Measurements from ENCODE around the gene COL23A1.

Gene COL23A1

DNA sequence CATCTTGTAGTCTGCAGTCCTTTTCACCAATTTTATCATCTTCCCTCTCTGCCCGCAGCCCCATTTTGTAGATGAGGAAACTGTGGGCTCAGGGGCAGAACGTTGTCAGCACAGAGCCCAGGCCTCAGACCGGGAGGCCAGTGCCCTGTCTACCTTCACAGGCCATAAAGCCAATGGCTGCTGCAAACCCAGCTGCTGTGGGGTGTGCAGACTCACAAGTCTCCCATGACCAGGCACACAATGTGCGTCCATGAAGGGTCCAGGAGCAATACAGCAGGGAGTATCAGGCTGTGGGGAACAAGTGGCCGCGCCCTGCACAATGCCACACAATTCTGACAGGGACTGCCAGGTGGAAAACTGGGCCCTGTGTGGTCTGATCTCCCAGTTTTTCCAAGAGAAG, 71.0 kb downstream of the COL23A1 start:
- Histone ChIP-seq H3K79me2 (ENCODE audit: low read length) (no peaks in the 10 kb centered on the region), H3K9me3 (ENCODE audit: insufficient read depth, low read length) (no peaks in the 10 kb centered on the region), H3K27ac (ENCODE audit: low read length) (no peak overlapping the region), H3K9ac (ENCODE audit: low read length) (no peak overlapping the region), H3K4me3 (ENCODE audit: low read length) (no peak overlapping the region), H3K27me3 (ENCODE audit: low read depth, low read length) (no peaks in the 10 kb centered on the region; the same call in 1 of the 2 replicates), H4K20me1 (ENCODE audit: insufficient read depth, low read length) (no peaks in the 10 kb centered on the region), H3K4me2 (ENCODE audit: low read length) (no peak overlapping the region), H3K36me3 (replicated peaks; ENCODE audit: low read depth, low read length) (no peaks in the 10 kb centered on the region), H2AFZ (ENCODE audit: low read depth, low read length) (no peak overlapping the region), H3K4me1 (ENCODE audit: low read length) (no peaks in the 10 kb centered on the region)
- TF ChIP-seq EZH2phosphoT487 (IDR thresholded peaks at IDR 0.05; ENCODE audit: low read depth), result no peak
- TF ChIP-seq, protein P1, sequence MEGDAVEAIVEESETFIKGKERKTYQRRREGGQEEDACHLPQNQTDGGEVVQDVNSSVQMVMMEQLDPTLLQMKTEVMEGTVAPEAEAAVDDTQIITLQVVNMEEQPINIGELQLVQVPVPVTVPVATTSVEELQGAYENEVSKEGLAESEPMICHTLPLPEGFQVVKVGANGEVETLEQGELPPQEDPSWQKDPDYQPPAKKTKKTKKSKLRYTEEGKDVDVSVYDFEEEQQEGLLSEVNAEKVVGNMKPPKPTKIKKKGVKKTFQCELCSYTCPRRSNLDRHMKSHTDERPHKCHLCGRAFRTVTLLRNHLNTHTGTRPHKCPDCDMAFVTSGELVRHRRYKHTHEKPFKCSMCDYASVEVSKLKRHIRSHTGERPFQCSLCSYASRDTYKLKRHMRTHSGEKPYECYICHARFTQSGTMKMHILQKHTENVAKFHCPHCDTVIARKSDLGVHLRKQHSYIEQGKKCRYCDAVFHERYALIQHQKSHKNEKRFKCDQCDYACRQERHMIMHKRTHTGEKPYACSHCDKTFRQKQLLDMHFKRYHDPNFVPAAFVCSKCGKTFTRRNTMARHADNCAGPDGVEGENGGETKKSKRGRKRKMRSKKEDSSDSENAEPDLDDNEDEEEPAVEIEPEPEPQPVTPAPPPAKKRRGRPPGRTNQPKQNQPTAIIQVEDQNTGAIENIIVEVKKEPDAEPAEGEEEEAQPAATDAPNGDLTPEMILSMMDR (IDR thresholded peaks at IDR 0.05; ENCODE audit: low read depth, low read length), result no peak

DNA sequence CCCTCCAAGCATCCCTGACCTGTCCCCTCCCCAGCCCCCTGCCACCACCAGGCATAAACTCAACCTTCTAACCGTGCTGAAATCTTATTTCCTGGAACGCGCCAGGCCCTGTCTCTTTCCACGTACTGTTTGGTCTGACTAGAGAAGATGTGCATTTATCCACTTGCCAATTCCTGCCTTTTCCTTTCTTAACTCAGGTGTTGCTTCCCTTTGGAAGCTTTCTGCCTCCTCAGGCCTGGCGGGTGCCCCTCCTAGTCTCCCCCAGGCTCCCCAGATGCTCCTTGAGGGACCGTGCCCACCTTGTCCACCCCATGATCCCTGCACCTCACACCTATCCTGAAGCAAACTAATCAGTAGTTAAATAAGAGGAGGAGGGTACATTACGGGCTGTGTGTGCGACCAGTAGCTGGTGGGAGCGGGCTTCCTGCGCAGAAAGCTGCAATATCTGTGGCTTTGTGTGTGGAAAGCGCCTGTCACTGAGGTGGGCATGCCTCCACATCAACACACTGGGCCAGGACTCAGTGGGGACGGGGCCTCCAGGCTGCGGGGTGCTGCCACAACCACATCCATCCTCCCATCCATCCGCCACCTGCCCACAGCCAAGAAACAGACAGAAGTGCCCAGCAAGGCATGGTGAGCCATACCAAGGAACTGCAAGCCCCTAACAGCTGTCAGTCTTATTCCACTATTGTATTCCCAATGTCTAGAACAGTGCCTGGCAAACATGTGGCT, 73.5 kb downstream of the COL23A1 start:
- no peaks in the 10 kb centered on the region for H3K36me3 ChIP-seq (replicated peaks; ENCODE audit: low read depth, low read length)
- TF ChIP-seq EZH2phosphoT487 (IDR thresholded peaks at IDR 0.05; ENCODE audit: low read depth), result no peak
- TF ChIP-seq, protein P1 (IDR thresholded peaks at IDR 0.05; ENCODE audit: low read depth, low read length), result no peak
- H3K9me3 ChIP-seq (ENCODE audit: insufficient read depth, low read length), result no peaks in the 10 kb centered on the region
- H3K9ac ChIP-seq (ENCODE audit: low read length), result no peak overlapping the region
- no peaks in the 10 kb centered on the region for H3K4me1 ChIP-seq (ENCODE audit: low read length)
- H3K79me2 ChIP-seq (ENCODE audit: low read length), result no peaks in the 10 kb centered on the region
- no peak overlapping the region for H3K27ac ChIP-seq (ENCODE audit: low read length)
- no peaks in the 10 kb centered on the region; the same call in 1 of the 2 replicates for H3K27me3 ChIP-seq (ENCODE audit: low read depth, low read length)
- H4K20me1 ChIP-seq (ENCODE audit: insufficient read depth, low read length), result no peaks in the 10 kb centered on the region
- no peak overlapping the region for H2AFZ ChIP-seq (ENCODE audit: low read depth, low read length)
- H3K4me3 ChIP-seq (ENCODE audit: low read length), result no peak overlapping the region
- no peak overlapping the region for H3K4me2 ChIP-seq (ENCODE audit: low read length)

DNA sequence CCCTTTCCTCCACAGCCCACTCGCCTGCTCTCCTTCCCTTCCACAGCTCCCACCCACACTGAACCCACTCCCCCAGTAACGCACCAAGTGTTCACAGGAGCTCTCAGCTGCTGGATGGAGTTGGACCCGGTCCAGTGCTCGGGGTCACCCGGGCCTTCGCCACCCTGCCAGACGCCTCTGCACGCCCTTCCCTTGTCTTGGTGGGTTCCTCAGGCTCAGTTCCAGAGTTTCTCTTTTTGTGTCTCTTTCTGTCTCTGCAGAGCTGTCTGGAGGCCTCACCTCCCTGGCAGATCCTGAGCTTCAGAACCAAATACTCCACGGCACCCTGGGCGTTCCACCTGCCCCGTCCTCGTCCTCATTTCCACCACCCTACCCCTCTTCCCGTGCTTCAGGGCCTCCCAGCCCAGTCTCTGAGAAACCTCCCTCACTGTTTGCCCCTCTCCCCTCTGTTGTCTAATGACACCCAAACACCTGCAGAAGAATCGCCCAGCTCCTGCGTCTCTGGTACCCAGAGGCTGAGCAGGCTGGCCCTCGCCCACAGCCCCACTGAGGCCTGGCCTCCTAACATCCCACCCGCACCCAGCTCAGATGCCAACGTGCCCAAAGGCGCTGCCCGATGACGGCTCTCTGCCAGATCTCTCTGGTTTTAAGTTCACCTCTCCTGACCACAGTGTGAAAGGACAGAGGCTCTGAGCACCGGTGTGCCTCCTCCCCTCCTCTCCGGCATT, 74.3 kb downstream of the COL23A1 start:
- H2AFZ ChIP-seq (ENCODE audit: low read depth, low read length), result no peak overlapping the region
- no peaks in the 10 kb centered on the region for H4K20me1 ChIP-seq (ENCODE audit: insufficient read depth, low read length)
- H3K9ac ChIP-seq (ENCODE audit: low read length), result no peak overlapping the region
- H3K4me1 ChIP-seq (ENCODE audit: low read length), result no peaks in the 10 kb centered on the region
- H3K4me3 ChIP-seq (ENCODE audit: low read length), result no peak overlapping the region
- no peaks in the 10 kb centered on the region for H3K79me2 ChIP-seq (ENCODE audit: low read length)
- no peaks in the 10 kb centered on the region; the same call in 1 of the 2 replicates for H3K27me3 ChIP-seq (ENCODE audit: low read depth, low read length)
- H3K4me2 ChIP-seq (ENCODE audit: low read length), result no peak overlapping the region
- no peak overlapping the region for H3K27ac ChIP-seq (ENCODE audit: low read length)
- no peaks in the 10 kb centered on the region for H3K36me3 ChIP-seq (replicated peaks; ENCODE audit: low read depth, low read length)
- TF ChIP-seq EZH2phosphoT487 (IDR thresholded peaks at IDR 0.05; ENCODE audit: low read depth), result no peak
- TF ChIP-seq, protein P1 (IDR thresholded peaks at IDR 0.05; ENCODE audit: low read depth, low read length), result no peak
- H3K9me3 ChIP-seq (ENCODE audit: insufficient read depth, low read length), result no peaks in the 10 kb centered on the region

DNA sequence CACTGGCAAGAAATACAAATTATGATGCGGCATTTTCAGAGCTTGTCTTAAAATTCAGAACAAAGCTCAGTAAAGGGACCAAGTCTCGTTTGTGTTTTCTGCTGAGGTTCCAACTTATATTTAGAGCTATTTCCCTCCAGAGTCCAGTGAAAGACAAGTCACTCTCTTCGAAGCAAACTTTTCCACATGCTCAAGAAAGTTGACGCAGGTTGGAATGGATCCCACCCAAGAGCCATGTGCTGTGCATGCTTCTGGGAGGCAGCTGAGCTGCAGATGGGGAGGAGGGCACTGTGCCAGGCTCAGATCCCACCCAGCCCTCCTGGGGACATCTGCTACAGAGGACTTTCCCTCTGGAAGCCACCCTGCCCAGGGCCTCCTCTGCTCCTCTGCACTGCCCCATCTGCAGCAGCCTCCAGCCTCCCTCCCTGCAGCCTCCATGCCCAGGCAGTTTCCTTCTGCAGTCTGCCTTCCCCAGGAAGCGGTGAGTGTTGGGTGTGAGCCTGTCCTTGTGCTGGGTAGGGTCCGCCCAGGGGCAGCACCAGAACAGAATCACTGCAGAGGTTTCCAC, 75.3 kb downstream of the COL23A1 start:
- H3K9me3 ChIP-seq (ENCODE audit: insufficient read depth, low read length), result no peaks in the 10 kb centered on the region
- H3K27me3 ChIP-seq (ENCODE audit: low read depth, low read length), result no peaks in the 10 kb centered on the region; the same call in 1 of the 2 replicates
- TF ChIP-seq, protein P1 (IDR thresholded peaks at IDR 0.05; ENCODE audit: low read depth, low read length), result no peak
- TF ChIP-seq EZH2phosphoT487 (IDR thresholded peaks at IDR 0.05; ENCODE audit: low read depth), result no peak
- H3K79me2 ChIP-seq (ENCODE audit: low read length), result no peaks in the 10 kb centered on the region
- no peaks in the 10 kb centered on the region for H4K20me1 ChIP-seq (ENCODE audit: insufficient read depth, low read length)
- no peak overlapping the region for H3K27ac ChIP-seq (ENCODE audit: low read length)
- H3K9ac ChIP-seq (ENCODE audit: low read length), result no peak overlapping the region
- no peak overlapping the region for H3K4me2 ChIP-seq (ENCODE audit: low read length)
- H3K4me3 ChIP-seq (ENCODE audit: low read length), result no peak overlapping the region
- no peaks in the 10 kb centered on the region for H3K36me3 ChIP-seq (replicated peaks; ENCODE audit: low read depth, low read length)
- H2AFZ ChIP-seq (ENCODE audit: low read depth, low read length), result no peak overlapping the region
- H3K4me1 ChIP-seq (ENCODE audit: low read length), result no peaks in the 10 kb centered on the region

Measured in OCI-LY3 (cell line).